ENCODE data around the gene EPB41L4B.
"Not testable (repeated sequence)": the region's sequence is repeated elsewhere in the genome, so short reads cannot be mapped to it uniquely, and the experiment has no call there.

EPB41L4B gene

GRCh38 chr9:109242014-109242413 is 78.8 kb downstream of the EPB41L4B start:
- no peak for DNase-seq

DNA sequence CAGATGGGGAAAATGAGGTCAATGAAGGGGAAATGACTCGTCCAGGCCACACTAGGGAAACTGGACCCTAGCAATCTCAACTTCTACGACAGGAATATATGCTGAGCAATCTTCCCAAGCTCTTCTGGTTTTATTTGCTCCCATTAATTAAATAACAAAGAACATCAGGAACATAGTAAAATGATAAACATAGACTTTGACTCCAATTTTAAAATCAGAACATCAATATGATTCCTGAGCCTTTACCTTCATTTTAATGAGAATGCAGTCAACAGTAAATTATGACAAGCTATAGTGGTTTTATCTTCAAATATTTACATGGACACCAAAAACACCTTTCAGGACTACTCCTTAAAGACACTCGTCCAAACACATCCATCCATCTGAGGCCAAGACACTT is 79.7 kb downstream of the EPB41L4B start:
- no peak for DNase-seq

DNA sequence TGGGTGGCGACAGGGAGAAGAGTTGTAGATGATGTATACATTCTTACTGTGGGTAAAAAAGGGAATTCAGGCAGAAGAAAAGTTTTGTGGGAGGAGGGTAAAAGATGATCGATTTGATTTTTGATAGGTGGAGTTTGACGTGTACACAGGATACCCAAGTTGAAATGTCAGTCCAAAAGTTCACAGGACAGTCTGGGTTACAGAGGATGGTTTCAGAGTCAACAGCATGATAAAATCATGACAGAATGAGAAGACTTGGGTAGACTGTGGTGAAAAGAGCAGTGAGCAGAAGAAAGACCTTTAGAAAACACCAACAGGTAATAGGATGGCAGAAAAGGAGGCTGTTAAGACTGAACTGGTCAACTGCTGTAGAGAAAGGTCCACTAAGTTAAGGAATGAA is 81.6 kb downstream of the EPB41L4B start:
- no peak for DNase-seq

GRCh38 chr9:109238655-109239054 is 82.2 kb downstream of the EPB41L4B start:
- no peak for DNase-seq

- no peak for DNase-seq
Measured at GRCh38 chr9:109238125-109238524, 82.7 kb downstream of the EPB41L4B start.

DNA sequence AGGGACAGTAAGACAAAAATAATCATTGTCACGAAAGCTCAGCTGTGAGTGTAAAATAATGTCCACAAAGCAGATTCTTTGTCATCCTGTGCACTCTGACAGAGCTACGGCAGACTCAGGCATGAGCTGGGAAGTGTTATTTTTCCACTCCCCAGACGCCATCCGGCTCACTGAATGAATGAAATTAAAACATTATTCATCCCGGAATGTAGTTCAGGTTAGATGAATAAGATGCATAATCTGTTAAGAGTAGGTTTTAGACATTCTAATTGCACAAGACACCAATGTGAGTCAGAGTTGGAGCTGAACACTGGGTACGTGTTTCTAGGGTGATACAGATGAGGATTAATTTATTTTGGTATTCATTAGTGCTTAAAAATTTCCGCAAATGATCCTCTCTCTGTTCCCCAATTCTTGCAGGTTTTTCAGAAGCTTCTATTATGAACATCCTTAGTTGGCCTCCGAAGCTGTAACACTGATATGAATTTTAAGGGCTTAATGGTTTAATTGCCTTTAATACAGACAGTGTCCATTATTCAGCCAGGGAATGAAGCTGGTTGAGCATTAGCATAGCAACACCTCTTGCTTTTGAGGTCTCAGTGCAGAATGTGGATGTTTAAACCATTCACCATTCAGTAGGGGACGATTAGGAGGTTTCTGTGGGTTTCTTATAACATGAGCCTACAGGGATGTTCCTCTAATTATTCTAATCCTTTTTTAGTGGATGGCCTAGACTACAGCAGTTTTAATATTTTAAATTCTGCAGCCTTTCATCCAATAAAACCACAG is 88.2 kb downstream of the EPB41L4B start:
- no peak for DNase-seq

- DNase-seq, result no peak
Measured at GRCh38 chr9:109231593-109231992, 89.3 kb downstream of the EPB41L4B start.

- DNase-seq, result no peak
Measured at GRCh38 chr9:109230277-109230676, 90.6 kb downstream of the EPB41L4B start.

DNA sequence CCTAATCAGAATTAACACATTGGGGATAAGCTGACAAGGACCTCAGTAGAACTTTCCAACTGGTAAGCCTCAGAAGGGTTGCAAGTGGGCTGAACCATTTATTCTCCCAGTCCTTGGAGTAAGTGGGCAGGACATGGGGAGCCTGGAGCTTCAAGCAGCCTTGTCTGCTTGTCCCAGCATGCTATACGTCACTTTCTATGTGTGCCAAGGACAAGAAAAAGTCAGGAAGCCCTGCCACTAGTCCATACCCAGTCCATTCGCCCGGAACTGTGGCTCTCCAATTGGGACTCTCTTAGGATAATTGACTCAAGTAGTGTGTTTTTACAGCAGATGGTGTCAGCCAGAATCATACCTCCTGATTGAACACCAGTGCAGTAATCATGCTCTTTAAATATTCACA is 91.2 kb downstream of the EPB41L4B start:
- no peak for DNase-seq

- DNase-seq, result no peak
Measured at GRCh38 chr9:109228093-109228642, 92.7 kb downstream of the EPB41L4B start.

DNA sequence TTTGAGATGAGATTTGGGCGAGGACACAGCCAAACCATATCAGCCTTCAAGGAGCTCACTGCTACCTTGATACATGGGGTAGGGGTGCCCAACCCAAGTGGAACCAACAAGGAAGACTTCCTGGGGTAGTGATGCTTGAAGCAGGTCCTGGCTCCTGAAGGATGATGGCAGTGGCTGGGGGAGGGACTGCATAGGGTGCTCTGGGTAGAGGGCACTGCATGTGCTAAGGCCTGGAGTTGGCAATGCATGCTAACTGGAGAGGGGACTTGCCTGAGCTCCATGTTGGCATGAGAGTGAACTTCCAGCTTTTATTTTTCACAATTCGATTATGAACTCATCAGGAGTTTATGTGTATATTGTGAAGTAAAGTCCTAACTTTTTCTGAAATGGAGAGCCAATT is 95.2 kb downstream of the EPB41L4B start:
- no peak for DNase-seq

DNA sequence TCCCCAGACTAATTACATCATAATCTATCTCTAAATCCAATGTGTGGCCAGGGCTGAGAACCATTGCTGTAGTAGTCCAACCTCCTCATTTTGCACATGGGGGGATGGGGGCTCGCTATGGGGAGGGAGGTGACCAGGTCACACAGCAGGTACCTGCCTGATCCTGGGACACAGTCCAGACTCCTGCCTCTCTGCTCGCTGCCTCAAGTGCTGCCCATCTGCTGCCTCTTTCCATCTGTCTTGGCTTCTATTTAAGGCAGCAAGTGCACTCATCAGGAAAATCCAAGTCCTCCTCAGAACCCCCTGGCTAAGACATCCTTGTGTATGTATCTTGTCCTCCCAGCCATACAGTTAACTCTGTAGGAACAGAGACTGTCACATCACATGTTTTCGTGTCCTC is 96.1 kb downstream of the EPB41L4B start:
- no peak for DNase-seq

- not testable (repeated sequence) for DNase-seq
Measured at GRCh38 chr9:109218242-109218641, 102.6 kb downstream of the EPB41L4B start.

GRCh38 chr9:109214414-109214813 is 106.4 kb downstream of the EPB41L4B start:
- DNase-seq, result no peak

DNA sequence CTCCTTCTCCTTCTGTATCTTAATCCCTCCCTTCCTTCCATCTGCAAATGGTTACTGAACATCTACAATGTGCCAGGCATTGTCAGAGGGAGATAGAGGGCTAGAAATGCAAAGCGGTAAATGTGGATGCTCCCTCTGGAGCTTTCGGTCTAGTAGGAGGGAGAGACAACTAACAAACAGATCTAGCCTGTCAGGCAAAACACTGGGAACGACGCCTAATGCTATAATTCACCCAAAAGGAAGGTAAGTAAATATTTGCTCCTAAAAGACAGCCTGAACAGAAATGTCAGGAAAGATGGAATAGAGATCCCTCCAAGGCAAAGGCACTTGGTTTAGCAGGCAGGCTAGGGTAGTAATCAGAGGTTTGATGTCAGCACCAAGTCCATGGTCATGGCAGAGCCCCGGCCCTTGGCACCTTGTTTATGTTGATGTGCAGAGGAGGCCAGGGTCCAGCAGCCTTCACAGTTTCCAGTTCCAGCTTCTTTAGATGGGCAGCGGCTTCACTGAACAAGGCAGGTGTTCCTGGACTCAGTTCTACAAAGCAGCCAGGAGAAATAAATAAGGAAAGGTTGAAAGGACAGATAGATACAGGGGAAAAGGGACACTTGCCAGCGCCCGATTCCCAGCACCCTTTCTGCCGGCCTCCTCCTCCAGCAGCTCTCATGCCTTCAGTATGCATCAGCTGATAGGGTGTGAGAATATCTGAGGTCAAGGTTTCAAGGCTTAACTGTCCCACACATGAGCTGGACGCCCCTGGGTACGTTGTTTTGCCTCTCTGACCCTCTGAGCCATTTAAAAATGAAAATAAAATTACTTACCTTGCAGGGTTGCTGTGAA is 107.4 kb downstream of the EPB41L4B start:
- DNase-seq, result no peak

DNA sequence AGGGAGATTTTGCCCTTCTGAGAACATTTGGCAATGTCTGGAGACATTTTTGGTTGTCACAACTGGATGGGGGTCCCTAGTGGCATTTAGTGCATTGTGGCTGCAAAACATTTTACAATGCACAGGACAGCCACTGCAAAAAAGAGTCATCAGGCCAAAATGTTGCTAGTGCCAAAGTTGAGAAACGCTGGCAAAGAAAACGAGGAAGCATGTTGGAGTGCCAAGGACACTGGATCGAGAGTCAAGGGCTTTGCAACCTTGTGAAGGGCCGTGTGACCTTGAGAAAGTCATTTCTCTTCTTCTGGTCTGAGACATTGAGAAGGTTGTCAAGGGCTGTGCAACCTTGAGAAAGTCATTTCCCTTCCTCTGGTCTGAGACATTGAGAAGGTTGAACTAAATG is 108.1 kb downstream of the EPB41L4B start:
- DNase-seq, result no peak

- no peak for DNase-seq
Measured at GRCh38 chr9:109206670-109207069, 114.2 kb downstream of the EPB41L4B start.

DNA sequence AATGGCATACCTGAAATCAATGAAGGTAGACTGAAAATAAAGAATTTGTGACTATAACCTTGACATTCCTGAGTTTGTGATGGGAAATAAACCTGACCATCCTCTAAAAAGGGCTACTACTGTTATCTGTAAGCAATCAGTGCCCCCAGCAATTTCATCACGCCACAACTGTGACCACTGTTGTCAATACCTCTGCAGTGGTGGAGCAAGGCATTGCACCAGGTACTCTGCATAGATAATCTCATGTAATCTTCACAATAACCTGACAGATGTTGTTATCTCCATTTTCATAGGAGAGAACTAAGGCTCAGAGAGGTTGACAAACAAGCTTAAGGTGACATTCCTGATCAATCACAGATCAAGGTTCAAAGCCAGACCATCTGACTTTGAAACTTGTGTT is 115.3 kb downstream of the EPB41L4B start:
- no peak for DNase-seq

GRCh38 chr9:109203761-109204360 is 117.0 kb downstream of the EPB41L4B start:
- no peak for DNase-seq

DNA sequence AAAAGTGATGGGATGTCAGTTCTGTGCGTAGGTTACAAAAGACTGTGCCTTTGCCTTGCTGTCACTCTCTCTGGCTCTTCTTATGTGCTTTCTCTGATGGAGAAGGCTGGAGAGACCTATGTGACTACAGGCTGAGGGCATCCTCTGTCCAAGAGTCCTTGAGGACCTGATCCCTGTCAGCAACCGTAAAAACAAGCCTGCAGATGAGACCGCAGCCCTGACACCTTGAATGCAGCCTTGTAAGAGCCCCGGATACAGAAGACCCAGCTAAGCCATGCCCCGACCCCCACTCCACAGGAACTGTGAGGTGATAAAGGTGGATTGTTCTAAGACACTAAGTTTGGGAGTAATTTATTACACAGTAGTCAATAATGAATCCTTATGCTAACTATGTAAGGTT is 121.2 kb downstream of the EPB41L4B start:
- DNase-seq, result no peak

GRCh38 chr9:109198736-109199382 is 122.0 kb downstream of the EPB41L4B start:
- DNase-seq, result no peak

- no peak for DNase-seq
Measured at GRCh38 chr9:109193974-109194556, 126.8 kb downstream of the EPB41L4B start.
